G401 (cell line): ENCODE results near the gene HTR3B. TPM values are rescaled to one million over a fixed set of nuclear protein-coding genes. Genes with fewer than 3 reads are reported as not detected.
"Not testable (repeated sequence)": the region's sequence is repeated elsewhere in the genome, so short reads cannot be mapped to it uniquely, and the experiment has no call there.

Experiments
- DNase-seq: peaks from one replicate; pipeline ENCODE4 v3.0.0-alpha.2; 2015; ENCODE audit warnings: low spot score
- in situ Hi-C: cut with HindIII; loops from 2 replicates; pipeline ENCODE4 v1.10.0; 2016; ENCODE audit warnings: low sequenced_read_pairs, mixed read lengths
- total RNA-seq: library from RNA; depleted of rRNA; stranded (reverse); fragments of >200 nt; shearing (Covaris generic); gene quantifications from 2 replicates; pipeline ENCODE4 v1.2.3, GENCODE V29; 2014

Gene HTR3B
- total RNA-seq, 1 experiment from 2014 or later: not detected

GRCh38 chr11:113880971-113881370, 23.6 kb upstream of the HTR3B start:
- in situ Hi-C loops: no loop called here
- DNase-seq: no peak

- DNase-seq: no peak
Observed at GRCh38 chr11:113881856-113882255, 22.7 kb upstream of the HTR3B start.

GRCh38 chr11:113884361-113884836, 20.2 kb upstream of the HTR3B start:
- DNase-seq: no peak
- in situ Hi-C loops: no loop called here

More at GRCh38 chr11:113881856-113882255, 22.7 kb upstream of the HTR3B start:
- in situ Hi-C loops: no loop called here

DNA sequence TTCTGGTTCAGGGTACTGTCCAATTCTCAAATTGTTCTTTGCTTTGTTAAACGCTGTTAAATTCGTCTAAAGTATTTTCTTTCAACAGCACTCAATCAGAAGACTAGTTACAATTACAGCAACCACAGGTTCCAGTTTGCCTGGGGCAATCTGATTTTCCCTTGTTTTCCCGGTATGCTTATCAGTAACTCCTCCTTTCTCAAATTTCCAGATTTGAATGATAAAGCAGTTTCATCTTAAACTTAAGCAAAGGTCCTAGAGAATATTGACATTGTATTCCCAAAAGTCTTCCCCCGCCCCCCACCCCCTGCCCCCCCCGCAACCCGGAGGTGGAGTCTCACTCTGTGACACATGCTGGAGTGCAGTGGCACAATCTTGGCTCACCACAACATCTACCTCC, 18.7 kb upstream of the HTR3B start:
- DNase-seq: no peak
- in situ Hi-C loops: no loop called here

DNA sequence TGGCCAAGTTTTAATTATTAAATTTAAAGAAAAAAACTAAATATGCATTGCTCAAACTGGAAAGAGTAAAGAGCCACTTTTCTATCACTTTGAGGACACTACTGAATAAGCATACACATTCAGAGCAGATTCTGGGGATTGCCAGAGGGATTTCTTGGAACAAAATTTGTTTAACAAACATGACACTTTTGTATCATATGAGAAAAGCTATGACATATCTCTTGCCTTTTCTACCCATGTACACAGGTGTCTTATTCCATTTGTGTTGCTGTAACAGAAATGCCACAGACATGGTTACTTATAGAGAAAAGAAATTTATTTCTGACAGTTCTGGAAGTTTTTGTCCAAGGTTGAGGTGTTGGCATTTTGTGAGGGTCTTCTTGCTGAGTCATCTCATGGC, 15.7 kb upstream of the HTR3B start:
- DNase-seq: no peak
- in situ Hi-C loops: no loop called here

DNA sequence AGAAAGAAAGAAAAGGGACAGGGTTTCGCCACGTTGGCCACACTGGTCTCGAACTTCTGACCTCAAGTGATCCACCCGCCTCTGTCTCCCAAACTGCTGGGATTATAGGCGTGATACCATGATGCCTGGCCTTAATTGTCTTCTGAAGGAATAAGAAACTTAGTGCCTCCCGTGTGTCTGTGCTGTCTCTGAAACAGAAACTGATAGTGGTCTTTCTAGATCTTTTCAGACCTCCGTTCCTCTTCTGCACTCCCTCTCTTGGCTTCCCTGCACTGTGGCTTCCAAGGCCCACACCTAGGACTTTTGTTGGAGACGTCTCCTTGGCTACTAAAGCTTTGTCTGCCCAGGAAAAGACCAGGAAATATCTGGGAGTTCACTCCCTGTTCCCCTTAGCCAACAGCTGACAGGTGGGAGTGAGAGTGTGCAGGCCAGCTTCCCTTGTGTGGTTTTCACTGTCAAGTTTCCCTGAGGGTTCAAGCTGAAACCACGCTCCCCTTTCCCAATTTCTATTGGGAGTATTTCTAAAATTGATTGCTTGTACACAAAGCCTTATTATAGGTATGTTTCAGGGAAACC, 10.1 kb upstream of the HTR3B start:
- DNase-seq: no peak
- in situ Hi-C loops: no loop called here

GRCh38 chr11:113895367-113896155, 9.0 kb upstream of the HTR3B start:
- no peak for DNase-seq
- in situ Hi-C loops: no loop called here

DNA sequence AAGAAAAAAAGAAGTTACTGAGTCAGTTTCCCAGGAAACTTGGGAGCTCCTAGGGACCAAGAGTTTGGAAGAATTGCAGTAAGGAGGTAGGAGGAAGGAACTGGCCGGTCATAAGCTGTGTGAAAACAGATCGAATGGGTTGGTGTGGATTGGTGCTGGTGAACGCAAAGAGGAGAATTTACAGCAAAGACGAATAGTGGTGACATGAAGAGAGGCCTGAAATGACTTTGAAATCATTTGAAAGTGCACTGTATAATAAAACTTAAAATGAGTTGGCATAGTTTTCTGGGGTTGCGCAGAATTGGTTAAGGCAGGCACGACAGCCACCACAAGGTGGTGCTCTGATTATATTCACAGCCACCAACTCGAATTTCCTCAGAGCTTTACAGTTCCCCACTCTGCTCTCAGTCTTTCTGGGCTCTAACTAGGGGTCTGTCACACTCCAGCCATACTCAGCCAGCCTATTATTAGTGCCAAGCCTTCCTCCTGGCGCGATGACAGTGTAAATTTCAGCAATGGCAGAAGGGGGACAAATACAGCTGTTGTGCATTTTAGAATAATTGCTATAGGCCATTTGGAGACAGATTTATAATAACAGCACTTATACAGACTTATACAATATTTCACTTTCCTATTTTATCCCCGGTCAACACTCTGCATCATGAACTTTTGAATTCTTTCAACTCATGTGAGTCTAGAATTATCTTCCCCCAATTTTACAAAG, 8.3 kb upstream of the HTR3B start:
- peak; percentile 67 for DNase-seq
- in situ Hi-C loops: no loop called here

GRCh38 chr11:113901141-113901540, 3.5 kb upstream of the HTR3B start:
- in situ Hi-C loops: no loop called here
- DNase-seq: no peak

- DNase-seq: peak; percentile 19
- in situ Hi-C loops: no loop called here
Observed at GRCh38 chr11:113906038-113906437, 1.4 kb downstream of the HTR3B start.

GRCh38 chr11:113906516-113906915, 1.9 kb downstream of the HTR3B start:
- in situ Hi-C loops: no loop called here
- DNase-seq: no peak

- no peak for DNase-seq
- in situ Hi-C loops: no loop called here
Observed at GRCh38 chr11:113907152-113907551, 2.6 kb downstream of the HTR3B start.

- in situ Hi-C loops: no loop called here
- DNase-seq: peak; percentile 86
Observed at GRCh38 chr11:113907681-113908080, 3.1 kb downstream of the HTR3B start.

DNA sequence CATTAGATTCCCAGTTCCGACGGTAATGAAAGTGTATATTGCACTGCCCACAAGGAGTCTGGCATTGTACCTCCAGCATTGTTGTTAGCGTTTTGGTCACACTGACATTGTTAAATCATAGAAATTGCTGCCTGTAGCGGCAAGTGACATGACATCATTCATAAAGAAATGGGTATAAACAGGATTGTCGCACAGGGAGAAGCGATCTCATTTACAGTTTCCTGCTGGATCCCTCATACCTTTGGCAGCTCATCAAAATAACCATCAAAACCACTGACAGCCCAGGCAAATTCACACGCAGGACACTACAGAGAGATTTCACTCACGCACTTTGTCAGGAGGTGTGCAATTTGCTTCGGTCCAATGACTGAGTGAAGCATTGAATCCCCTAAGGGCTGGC, 3.5 kb downstream of the HTR3B start:
- in situ Hi-C loops: no loop called here
- peak; percentile 69 for DNase-seq

DNA sequence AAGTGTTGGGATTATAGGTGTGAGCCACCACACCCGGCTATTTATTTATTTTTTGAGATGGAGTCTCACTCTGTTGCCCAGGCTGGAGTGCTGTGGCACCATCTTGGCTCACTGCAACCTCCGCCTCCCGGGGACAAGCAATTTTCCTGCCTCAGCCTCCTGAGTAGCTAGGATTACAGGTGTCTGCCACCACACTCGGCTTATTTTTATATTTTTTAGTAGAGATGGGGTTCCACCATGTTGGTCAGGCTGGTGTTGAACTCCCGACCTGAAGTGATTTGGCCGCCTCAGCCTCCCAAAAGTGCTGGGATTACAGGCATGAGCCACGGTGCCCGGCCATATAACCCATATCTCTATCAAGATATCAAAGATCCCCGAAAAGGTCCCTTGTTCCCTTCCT, 6.9 kb downstream of the HTR3B start:
- in situ Hi-C loops, DNase-seq: not testable (repeated sequence)

GRCh38 chr11:113923572-113923971, 19.0 kb downstream of the HTR3B start:
- no peak for DNase-seq
- in situ Hi-C loops: no loop called here

DNA sequence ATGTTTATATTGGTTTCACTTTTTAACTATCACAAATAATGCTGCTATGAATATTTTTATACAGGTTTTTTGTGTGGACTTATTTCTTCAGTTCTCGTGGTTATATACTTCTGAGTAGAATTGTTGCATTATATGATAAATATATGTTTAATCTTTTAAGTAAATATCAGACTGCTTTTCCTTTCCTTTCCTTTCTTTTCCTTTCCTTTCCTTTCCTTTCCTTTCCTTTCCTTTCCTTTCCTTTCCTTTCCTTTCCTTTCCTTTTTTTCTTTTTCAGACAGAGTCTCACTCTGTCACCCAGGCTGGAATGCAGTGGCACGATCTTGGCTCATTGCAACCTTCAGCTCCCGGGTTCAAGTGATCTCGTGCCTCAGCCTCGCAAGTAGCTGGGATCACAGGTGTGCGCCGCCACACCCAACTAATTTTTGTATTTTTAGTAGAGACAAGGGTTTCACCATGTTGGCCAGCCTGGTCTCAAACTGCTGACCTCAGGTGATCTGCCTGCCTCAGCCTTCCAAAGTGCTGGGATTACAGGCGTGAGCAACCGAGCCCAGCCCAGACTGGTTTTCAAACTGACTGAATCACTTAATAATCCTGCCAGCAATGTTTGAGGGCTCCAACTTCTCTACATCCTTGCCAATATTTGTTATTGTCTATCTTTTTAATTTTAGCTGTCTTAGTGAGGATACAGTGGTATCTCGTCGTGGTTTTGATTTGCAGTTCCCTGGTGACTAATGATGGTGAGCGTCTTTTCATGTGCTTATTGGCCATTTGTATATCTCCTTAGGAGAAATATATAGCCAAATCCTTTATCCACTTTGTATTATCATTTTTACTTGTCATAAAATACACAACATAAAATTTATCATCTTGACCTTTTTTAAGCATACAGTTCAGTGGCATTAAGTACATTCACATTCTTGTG, 21.9 kb downstream of the HTR3B start:
- DNase-seq: no peak
- in situ Hi-C loops: no loop called here

- in situ Hi-C loops: no loop called here
- DNase-seq: no peak
Observed at GRCh38 chr11:113928311-113928710, 23.7 kb downstream of the HTR3B start.

DNA sequence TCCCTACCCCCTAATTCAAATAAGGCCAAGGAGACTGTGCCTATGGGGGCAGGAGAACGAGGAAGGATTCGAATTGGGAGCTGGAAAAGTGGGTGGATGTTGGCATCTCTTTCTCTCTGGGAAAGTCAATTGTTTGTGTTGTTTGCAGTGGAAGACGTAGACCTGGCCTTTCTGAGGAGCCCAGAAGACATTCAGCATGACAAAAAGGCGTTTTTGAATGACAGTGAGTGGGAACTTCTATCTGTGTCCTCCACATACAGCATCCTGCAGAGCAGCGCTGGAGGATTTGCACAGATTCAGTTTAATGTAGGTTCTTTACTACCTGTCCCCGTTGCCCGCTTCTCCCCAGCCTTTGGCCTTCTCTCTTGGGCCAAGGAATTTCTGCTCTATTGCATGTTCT, 28.2 kb downstream of the HTR3B start:
- DNase-seq: no peak
- in situ Hi-C loops: no loop called here
